ENCODE measurements around the gene LAMC1. TPM values are rescaled to one million over a fixed set of nuclear protein-coding genes. Genes with fewer than 3 reads are reported as not detected.

Gene LAMC1
- total RNA-seq, 2 donors from 2014 or later = 273 to 362 TPM

GRCh38 chr1:183105449-183105848 is 82.2 kb downstream of the LAMC1 start:
- Histone ChIP-seq H3K4me3 (no peak overlapping the region), H3K36me3 (no peaks in the 10 kb centered on the region), H3K9me3 (no peaks in the 10 kb centered on the region), H3K4me1 (ENCODE audit: control insufficient read depth in 1 of 2, low read depth in 2 of 2) (peaks cover 12 to 40% of the 10 kb centered on the region in 2 donors), H3K27me3 (replicated peaks; ENCODE audit: insufficient read depth) (no peaks in the 10 kb centered on the region), H3K27ac (no peak overlapping the region)
- DNase-seq (ENCODE audit: low spot score) (no peak), ATAC-seq (ENCODE audit: insufficient number of reproducible peaks, low FRiP score, low read depth) (no peak)
- TF ChIP-seq CTCF (IDR thresholded peaks at IDR 0.05) = no peak

- ATAC-seq (ENCODE audit: insufficient number of reproducible peaks, low FRiP score, low read depth) = no peak
- Histone ChIP-seq H3K4me3 (no peak overlapping the region), H3K9me3 (no peaks in the 10 kb centered on the region), H3K27me3 (replicated peaks; ENCODE audit: insufficient read depth) (no peaks in the 10 kb centered on the region), H3K27ac (no peak overlapping the region), H3K36me3 (no peaks in the 10 kb centered on the region), H3K4me1 (ENCODE audit: control insufficient read depth in 1 of 2, low read depth in 2 of 2) (peaks cover 11 to 32% of the 10 kb centered on the region in 2 donors)
- no peak for TF ChIP-seq CTCF (IDR thresholded peaks at IDR 0.05)
- no peak for DNase-seq (ENCODE audit: low spot score)
Observed at GRCh38 chr1:183106166-183106565, 82.9 kb downstream of the LAMC1 start.

GRCh38 chr1:183106746-183107145 is 83.5 kb downstream of the LAMC1 start:
- no peak for ATAC-seq (ENCODE audit: insufficient number of reproducible peaks, low FRiP score, low read depth)
- H3K9me3 ChIP-seq = no peaks in the 10 kb centered on the region
- no peak for TF ChIP-seq CTCF (IDR thresholded peaks at IDR 0.05)
- no peaks in the 10 kb centered on the region for H3K36me3 ChIP-seq
- peaks cover 7 to 27% of the 10 kb centered on the region in 2 donors for H3K4me1 ChIP-seq (ENCODE audit: control insufficient read depth in 1 of 2, low read depth in 2 of 2)
- H3K4me3 ChIP-seq = no peak overlapping the region
- no peaks in the 10 kb centered on the region for H3K27me3 ChIP-seq (replicated peaks; ENCODE audit: insufficient read depth)
- no peak overlapping the region for H3K27ac ChIP-seq
- no peak for DNase-seq (ENCODE audit: low spot score)

- ATAC-seq (ENCODE audit: insufficient number of reproducible peaks, low FRiP score, low read depth) = no peak
- peaks cover 4% of the 10 kb centered on the region for H3K36me3 ChIP-seq
- H3K4me1 ChIP-seq (ENCODE audit: control insufficient read depth in 1 of 2, low read depth in 2 of 2) = peaks cover 7 to 15% of the 10 kb centered on the region in 2 donors
- no peak for DNase-seq (ENCODE audit: low spot score)
- H3K27ac ChIP-seq = no peak overlapping the region
- no peak overlapping the region for H3K4me3 ChIP-seq
- H3K9me3 ChIP-seq = no peaks in the 10 kb centered on the region
- no peaks in the 10 kb centered on the region for H3K27me3 ChIP-seq (replicated peaks; ENCODE audit: insufficient read depth)
- no peak for TF ChIP-seq CTCF (IDR thresholded peaks at IDR 0.05)
Observed at GRCh38 chr1:183110326-183110880, 87.2 kb downstream of the LAMC1 start.

- DNase-seq (ENCODE audit: low spot score) = no peak
- no peak overlapping the region for H3K27ac ChIP-seq
- ATAC-seq (ENCODE audit: insufficient number of reproducible peaks, low FRiP score, low read depth) = no peak
- H3K36me3 ChIP-seq = peaks cover 29% of the 10 kb centered on the region
- no peaks in the 10 kb centered on the region for H3K9me3 ChIP-seq
- TF ChIP-seq CTCF (IDR thresholded peaks at IDR 0.05) = no peak
- H3K27me3 ChIP-seq (replicated peaks; ENCODE audit: insufficient read depth) = no peaks in the 10 kb centered on the region
- H3K4me1 ChIP-seq (ENCODE audit: control insufficient read depth in 1 of 2, low read depth in 2 of 2) = no peaks in the 10 kb centered on the region
- no peak overlapping the region for H3K4me3 ChIP-seq
Observed at GRCh38 chr1:183114441-183114840, 91.2 kb downstream of the LAMC1 start.
